Head of caudate nucleus (tissue), 42 donors: Measurements from ENCODE around the gene EME2.

Experiments used
- DNase-seq, 42 donors: peaks; one replicate each; pipeline versions ENCODE4 v3.0.0 to v3.0.0-alpha.2; 2020 to 2021; ENCODE audit warnings: mixed read lengths in 7 of 42
- intact Hi-C: fragments of 100-400 bp; cut with DNase I; formaldehyde crosslinking; loops from one replicate; pipeline ENCODE4 v1.15.0; 2022

EME2 gene

DNA sequence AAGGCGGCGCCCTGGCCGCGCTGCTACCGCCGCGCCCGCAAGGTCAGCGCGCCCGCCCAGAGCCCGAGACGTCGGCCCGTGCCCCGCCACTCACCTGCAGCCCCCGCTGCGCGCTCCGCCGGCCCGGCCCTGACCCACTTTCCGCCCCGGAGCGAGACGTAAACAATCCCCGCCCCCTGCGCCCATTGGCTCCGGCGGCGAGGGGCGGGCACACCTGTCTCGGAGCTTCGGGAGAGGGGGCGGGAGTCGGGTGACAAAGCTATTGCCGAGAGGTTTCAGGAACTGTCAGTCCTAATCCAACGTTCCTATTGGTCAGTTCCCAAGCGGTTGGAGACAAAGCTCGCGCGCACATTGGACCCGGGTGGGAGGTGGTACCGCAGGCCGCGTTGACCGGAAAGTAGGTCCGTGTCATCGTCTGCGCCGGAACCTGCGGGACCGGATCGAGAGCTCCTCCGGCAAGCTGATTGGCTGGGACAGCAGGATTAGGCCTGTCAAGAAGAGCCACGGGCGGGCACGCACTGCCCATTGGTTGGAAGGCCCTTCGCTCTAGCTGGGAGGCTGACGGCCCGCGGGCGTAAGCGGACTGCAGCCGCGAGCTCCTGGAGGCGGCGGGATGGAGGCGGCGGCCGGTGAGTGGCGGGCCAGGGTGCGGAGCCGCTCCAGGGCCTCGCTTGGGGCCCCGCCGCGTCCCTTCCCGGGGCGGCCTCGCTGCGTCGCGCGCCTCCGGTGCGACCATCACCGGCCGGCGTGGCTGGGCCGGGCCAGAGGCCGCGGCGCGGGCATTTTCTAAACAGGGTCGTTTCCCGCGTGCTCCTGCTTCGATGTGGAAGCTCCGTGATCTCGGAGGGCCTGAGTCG lies 10.0 kb downstream of the EME2 start, which contains the start of the genes NUBP2 and SPSB3:
NUBP2 (plus strand) TSS at position 553 of the 857 bp plus-strand sequence; CDS start at position 614, 61 bp downstream.
SPSB3 (minus strand) TSS at position 164 of the 857 bp plus-strand sequence. CDS start 1,088 bp downstream, outside the sequence.
- peak; percentile 100 for DNase-seq
- intact Hi-C loops: no loop called here

DNA sequence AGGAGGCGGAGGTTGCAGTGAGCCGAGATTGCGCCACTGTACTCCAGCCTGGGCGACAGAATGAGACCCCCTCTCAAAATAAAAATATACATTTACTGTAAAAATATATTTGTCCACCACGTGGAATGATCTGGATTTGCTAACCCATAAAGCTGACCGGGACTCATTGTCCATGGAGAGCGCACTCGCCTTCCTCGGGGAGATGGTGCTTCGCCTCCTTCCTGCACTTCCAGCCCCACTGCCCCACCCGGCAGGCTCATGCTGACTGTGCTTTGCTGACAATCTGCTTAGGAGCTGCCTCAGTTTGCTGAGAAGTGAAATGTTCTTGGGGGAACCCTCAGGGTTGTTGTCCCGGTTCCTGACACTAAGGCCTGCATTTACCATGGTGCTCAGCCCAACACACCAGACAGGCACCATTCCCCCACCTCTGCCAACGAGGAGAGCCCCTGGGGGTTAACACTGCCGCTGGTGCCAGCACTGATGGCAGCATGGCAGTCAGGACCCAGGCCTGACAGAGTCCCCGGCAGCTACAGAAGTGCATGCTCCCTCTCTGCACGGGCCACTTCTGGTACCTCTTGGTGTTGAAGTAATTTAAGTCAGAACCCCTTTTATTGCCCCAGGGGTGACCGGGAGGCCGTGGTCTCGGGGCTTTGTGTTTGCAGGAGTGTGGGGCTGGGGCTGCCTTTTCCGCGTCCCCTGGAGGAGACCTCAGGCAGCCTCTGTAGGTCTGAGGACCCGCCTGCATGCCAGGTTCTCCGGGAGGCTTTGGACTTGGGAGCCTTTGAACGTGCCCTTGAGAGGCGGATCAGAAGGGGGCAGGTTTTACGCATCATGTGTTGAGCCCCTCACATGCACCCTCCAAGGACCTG lies 12.6 kb downstream of the EME2 start:
- no peak for DNase-seq
- intact Hi-C loops: no loop called here

DNA sequence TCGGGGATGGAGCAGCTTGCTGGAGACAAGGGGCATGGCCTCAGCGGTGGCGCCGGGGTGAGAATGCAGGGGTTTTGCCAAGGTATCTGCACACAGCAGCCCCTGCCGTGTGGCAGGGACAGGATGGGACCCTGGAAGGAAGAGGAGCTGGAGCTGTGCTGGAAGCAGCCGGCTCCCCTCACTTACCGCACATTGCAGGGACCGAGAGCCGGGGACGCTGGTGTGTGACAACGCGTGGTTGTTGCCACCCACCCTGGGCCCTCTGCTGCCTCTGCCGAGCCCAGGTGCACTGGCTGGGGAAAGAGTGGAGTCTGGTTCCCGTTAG lies 13.2 kb downstream of the EME2 start:
- DNase-seq: no peak
- intact Hi-C loops: no loop called here

DNA sequence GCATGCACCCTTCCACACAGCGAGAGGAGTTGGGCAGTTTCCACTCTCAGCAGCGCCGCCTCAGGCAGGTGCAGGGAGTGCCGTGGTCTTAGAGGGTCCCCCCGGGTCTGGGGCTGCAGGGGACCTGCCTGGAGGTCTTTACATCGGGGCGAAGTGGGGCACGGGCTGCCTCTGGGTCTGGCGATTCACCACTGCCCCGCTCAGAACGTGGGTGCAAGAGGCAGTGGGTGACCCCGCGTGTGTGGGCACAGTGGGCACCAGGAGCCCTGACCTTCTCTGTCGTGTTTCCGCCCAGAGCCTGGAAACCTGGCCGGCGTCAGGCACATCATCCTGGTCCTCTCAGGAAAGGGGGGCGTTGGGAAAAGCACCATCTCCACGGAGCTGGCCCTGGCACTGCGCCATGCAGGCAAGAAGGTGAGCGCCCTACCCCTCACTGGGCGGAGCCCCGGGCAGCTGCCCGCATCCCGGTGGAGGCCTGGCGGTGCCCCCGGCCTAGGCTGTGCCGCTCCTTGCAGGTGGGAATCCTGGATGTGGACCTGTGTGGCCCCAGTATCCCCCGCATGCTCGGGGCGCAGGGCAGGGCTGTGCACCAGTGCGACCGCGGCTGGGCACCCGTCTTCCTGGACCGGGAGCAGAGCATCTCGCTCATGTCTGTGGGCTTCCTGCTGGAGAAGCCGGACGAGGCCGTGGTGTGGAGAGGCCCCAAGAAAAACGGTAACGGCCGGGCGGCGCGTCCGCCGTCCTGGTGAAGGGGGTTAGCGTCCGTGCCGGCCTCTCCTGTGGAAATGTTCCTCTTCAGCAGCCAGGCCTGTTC lies 13.8 kb downstream of the EME2 start:
- DNase-seq: no peak
- intact Hi-C loops: no loop called here

DNA sequence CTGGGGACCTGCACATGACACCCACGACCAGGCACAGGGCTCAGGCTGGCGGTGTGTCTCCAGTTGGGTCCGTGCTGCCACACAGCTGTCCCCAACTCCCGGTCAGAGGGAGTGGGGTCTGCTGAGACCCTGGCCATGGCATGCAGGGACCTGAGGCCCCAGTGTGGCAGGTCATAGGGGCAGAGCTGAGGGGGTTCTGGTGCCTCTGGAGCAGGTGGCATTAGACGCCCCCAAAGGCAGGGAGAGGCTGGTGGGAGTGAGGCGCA lies 14.4 kb downstream of the EME2 start:
- intact Hi-C loops: no loop called here
- DNase-seq: no peak

DNA sequence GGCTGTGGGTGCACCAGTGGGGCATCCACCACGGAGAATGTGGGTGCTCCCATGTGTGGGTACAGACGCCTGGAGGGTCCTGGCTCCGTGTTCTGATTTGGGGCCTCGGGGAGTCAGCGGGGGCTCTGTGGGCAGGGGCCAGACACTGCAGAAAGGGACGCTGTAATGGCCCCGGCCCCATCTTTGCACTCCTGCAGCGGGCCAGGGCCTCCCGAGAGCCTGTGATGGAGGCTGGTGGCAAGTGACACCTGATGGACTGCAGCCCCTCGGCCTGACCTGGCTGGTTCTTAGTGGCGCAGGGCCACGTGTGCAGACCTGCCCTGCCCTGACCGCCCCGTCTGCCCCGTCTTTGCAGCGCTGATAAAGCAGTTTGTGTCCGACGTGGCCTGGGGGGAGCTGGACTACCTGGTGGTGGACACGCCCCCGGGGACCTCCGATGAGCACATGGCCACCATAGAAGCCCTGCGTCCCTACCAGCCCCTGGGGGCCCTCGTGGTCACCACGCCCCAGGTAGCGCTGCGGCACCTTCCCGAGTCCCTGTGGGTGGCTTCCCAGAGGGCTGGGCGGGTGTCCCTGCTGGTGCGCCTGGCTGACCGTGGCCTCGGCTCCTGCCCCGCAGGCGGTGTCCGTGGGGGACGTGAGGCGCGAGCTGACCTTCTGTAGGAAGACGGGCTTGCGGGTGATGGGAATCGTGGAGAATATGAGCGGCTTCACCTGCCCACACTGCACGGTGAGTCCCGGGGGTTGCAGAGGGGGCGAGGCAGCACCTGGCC lies 14.9 kb downstream of the EME2 start:
- intact Hi-C loops: no loop called here
- peak in 1 of 42 donors; percentile 6 for DNase-seq

DNA sequence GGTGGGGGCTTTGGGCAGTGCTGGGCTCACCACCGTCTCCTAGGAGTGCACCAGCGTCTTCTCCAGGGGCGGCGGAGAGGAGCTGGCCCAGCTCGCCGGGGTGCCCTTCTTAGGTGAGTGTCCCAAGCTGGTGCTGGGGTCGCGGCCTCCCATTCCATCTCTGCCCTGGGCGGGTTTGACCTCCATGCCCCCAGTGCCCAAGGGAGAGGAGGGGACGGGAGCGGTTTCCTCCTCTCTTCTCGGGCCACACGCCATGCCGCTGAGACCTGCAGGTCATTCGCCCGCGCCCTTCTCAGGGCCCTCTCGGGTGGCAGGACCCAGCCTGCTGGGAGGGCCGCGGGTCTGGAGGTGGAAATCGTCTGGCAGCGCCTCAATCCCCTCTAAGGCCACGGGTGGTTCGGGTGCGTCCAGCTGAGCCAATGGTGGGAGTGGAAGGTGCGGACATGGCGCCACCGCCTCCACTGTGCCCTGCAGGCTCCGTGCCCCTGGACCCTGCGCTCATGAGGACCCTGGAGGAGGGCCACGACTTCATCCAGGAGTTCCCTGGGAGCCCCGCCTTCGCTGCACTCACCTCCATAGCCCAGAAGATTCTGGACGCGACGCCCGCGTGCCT lies 15.6 kb downstream of the EME2 start:
- intact Hi-C loops: no loop called here
- no peak for DNase-seq

DNA sequence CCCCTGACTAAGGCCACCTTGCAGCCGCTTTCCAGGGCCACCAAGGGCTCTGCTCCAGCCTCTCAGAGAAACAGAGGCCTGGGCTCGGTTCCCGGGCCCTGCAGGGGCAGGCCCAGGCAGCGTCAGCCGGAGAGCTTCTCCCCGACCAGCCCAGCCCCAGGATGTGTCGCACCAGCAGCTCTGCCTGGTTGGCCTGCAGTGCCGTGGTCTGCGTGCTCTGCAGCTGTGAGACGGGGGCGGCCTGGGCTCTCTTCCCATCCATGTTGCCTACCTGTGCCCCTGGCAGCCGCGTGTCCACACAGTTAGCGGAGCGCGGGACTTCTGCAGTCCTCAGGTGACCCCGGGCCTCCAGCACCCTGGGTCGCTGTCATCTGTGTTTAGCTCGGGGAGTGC lies 16.1 kb downstream of the EME2 start:
- intact Hi-C loops: no loop called here
- no peak for DNase-seq

DNA sequence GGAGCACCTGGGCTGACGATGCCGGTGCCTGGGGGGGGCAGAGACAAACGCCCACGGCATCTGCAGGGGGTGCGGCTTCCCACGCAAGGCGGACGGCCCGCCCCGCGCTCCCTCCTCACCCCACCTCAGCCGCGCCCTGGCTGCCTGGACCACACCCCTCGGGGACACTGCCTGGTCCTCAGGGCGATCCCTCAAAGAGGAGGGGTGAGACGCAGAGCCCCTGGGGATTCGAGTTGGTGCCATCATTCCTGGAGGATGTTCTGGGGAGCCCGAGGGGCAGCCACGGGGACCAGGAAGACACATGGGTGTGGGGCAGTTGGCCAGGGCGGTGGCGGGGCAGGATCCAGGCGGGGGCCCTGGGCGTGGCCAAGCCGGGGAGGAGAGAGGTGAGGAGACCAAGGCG lies 17.0 kb downstream of the EME2 start:
- no peak for DNase-seq
- intact Hi-C loops: no loop called here

DNA sequence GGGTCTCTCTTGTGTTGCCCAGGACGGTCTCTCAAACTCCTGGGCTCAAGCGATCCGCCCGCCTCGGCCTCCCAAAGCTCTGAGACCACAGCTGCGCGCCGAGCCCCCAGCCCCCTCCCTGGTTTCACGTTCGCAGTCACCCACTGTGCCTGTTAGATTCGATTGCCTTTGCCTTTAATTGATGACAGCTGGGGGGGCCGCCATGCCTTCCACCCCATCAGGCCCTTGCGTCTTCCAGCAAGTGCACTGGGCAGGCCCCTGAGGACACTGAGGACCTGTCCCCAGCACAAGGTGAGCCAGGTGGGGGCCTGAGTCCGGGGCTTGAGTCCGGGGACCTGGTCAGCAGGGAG lies 17.6 kb downstream of the EME2 start:
- intact Hi-C loops: no loop called here
- DNase-seq: no peak

DNA sequence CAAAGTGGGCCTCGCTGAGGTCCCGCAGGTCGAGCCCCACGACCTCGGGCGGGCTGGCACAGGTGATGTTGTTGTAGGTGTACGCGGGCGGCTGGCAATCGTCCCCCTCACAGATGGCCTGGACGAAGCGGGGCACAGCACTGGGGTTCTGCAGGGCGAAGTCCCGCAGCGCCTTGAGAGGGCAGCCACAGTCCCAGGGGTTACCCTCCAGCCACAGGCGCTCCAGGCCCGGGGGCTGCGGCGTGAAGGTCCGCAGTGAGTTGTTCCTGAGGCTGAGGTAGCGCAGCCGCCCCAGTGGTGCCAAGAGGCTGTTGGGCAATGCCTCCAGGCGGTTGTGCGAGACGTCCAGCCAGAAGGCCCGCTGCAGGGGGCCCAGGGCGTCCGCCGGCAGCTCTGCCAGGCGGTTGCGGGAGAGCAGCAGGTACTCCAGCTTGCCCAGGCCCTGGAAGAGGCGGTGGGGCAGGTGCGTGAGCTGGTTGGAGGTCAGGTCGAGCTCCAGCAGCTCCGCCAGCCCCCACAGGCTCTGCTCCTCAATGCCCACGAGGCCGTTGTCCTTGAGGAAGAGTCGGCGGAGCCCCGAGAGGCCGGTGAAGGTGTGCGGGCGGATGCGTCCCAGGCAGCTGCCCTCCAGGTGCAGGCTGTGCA lies 18.1 kb downstream of the EME2 start:
- no peak for DNase-seq
- intact Hi-C loops: no loop called here

DNA sequence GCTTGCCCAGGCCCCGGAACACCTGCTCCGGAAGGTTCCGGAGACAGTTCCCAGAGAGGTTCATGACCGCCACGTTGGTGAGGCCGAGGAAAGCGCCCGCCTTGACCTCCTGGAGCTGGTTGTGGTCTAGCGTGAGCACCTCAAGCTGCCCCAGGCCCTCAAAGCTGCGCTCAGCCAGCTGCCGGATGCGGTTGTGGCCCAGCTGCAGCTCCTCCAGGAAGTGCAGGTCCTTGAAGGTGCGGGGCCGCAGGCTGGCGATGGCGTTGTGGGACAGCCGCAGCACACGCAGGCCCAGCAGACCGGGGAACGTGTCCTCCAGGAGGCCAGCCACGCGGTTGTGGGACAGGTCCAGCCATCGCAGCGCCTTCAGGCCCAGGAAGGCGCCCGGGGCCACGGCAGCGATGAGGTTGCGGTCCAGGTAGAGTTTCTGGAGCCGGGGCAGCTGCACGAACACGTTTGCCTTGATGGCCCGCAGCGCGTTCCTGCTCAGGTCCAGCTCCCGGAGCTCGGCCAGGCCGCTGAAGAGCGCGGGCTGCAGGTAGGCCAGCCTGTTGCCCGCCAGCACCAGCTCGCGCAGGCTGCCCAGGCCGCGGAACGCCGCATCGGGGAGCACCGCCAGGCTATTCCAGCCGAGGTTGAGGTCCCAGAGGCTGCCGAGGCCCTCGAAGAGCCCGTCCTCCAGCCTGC lies 18.8 kb downstream of the EME2 start:
- no peak for DNase-seq
- intact Hi-C loops: no loop called here

DNA sequence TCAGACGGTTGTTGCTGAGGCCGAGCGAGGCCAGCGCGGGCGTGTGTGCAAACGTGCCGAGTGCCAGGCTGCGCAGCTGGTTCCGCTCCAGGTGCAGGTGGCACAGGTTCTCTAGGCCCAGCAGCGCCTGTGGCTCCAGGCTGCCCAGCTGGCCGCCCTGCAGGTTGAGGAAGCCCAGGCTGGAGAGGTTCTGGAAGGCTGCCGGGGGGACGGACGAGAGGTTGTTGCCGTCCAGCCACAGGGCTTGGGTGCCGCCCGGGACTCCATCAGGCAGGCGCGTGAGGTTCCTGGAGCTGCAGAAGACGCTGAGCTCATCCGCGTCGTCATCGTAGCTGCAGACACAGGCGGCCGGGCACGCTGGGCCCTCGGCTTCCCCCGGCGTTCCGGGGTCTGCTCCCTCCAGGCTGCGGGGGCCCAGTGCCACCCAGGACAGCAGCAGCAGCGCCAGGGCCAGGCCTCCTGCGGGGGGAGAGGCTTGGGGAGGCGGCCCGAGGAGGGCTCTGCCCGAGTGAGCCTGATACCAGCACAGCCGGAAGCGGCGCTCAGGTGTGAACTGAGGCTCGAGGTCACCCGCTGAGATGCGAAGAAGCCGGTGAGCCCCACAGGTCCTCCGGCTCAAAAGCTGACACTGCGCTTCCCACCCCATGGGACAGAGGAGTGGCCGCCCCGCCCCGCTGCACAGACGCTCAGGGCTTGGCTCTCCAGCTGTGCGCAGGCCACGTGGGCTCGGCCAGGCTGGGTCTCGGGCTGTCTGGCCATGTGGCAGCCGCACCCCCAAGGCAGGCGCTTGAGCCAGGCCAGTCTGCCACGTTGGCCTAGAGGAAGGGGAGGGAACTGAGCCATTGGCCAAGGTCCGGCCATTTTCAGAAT lies 19.6 kb downstream of the EME2 start:
- intact Hi-C loops: no loop called here
- DNase-seq: no peak

DNA sequence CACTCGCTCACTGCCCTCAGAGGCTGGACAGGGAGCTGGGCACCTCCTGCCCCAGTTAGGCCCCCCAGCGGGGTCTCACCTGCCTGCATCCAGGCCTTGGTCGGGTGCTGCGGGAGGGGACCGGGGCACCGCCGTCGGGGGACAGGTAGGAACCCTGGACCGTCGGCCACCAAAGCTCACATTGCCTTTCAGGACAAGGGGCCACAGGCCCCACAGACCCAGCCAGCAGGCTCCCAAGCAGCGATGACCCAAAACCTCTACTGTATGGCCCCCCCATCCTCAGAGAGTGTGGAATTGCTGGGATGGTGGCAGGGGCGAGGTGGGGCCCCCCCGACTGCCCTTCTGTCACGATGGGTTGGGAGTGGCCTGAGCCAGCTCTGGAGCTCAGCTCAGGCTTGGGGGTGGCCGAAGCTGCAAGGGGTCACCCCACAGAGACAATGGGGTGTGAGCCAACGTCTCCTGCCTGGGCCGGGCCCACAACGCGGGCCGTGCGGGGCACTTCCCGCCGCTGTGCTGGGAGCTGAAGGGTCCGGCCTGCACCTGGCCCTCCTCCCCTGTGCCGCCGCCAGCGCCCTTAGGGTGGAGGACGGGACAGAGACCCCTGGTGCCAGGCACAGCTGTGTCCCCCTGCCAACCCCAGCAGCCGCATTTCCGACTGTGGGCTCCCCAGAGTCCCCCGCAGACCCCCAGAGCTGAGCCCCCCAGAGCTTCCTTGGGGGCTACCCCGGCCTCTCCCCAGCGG lies 20.4 kb downstream of the EME2 start:
- no peak for DNase-seq
- intact Hi-C loops: no loop called here

DNA sequence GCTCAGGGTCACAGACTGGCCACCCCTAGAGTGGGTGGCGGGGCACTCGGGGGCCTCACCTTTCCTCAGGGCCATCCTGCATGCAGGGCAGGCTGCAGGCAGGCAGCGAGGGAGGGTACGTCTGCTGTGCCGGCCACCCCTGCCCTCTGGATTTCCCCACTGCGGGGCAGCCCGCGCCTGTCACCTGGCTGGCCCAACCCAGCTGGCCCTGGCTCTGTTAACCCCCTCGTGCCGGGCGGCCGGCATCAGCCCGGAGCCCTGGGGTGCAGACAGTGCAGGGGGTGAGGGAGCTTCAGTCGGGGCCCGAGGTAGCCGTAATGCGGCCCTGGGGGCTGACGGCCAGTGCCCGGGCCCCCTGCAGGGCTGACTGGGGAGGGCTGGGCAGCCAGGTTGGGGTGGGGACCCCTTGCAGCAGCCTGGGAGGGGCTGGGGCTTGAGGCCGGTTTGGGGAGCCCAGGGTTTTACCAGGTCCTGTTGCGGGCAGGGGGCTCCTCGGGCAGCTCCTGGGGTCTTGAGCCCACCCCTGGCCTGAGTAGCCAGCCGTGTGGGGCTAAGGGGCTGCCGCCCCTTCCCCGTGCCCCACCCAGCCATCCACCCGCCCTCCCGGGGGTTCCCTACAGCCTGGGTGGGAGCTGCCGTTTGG lies 21.1 kb downstream of the EME2 start, which contains the start of gene IGFALS:
IGFALS (minus strand) TSS at position 128 of the 643 bp plus-strand sequence; CDS start at position 75, 53 bp downstream.
- no peak for DNase-seq
- intact Hi-C loops: no loop called here
